Lower lobe of right lung (tissue), 2 donors: ENCODE measurements around the gene DGKI. TPM values are rescaled to one million over a fixed set of nuclear protein-coding genes. Genes with fewer than 3 reads are reported as not detected.

ENCODE experiments used
- ATAC-seq, 2 donors: fragments of 200-7000 bp; cut with Tn5 transposase; one replicate each; pipeline ENCODE4 v1.9.1; 2020 to 2022; ENCODE audit warnings: mild to moderate bottlenecking in 2 of 2, moderate library complexity in 2 of 2
- DNase-seq: peaks from one replicate; pipeline ENCODE4 v3.0.0-alpha.2; 2020
- H3K27ac ChIP-seq: fragments of 200-600 bp; one replicate; pipeline ENCODE4 v1.8.0; 2022
- H3K27me3 ChIP-seq: fragments of 200-600 bp; one replicate; pipeline ENCODE4 v1.8.0; 2022; ENCODE audit warnings: low read depth
- H3K36me3 ChIP-seq: fragments of 200-600 bp; one replicate; pipeline ENCODE4 v1.8.0; 2022; ENCODE audit warnings: mild to moderate bottlenecking
- H3K4me1 ChIP-seq: fragments of 200-600 bp; one replicate; pipeline ENCODE4 v1.8.0; 2022
- H3K4me3 ChIP-seq: fragments of 200-600 bp; one replicate; pipeline ENCODE4 v1.8.0; 2022; ENCODE audit warnings: mild to moderate bottlenecking
- H3K9me3 ChIP-seq: fragments of 200-600 bp; one replicate; pipeline ENCODE4 v1.8.0; 2022
- intact Hi-C: fragments of 100-400 bp; cut with DNase I; formaldehyde crosslinking; loops from one replicate; pipeline ENCODE4 v1.11.0; 2022
- total RNA-seq: library from RNA; stranded (reverse); fragmentation: NEBNext Ultra II Directional; extraction: Animal tissue kit (Norgen Biotek cat#: 25700); gene quantifications from one replicate; pipeline ENCODE4 v1.2.1, GENCODE V29; 2021
- TF ChIP-seq, protein P1 (sequence below): fragments of 200-600 bp; IDR thresholded peaks from one replicate; pipeline ENCODE4 v1.8.0; 2022; ENCODE audit warnings: antibody characterized with exemption, mild to moderate bottlenecking
- donor health status: DM: no; HTN: yes; CAD: no; lungs with severe emphysema.

DGKI gene
- total RNA-seq, 1 donor from 2014 or later: 0.09 TPM

- Histone ChIP-seq H3K4me3 (no peak overlapping the region), H3K36me3 (no peaks in the 10 kb centered on the region), H3K27ac (no peak overlapping the region), H3K4me1 (no peaks in the 10 kb centered on the region), H3K27me3 (no peaks in the 10 kb centered on the region), H3K9me3 (no peaks in the 10 kb centered on the region)
- intact Hi-C loops: no loop called here
- DNase-seq (no peak), ATAC-seq (no peak)
- TF ChIP-seq, protein P1, sequence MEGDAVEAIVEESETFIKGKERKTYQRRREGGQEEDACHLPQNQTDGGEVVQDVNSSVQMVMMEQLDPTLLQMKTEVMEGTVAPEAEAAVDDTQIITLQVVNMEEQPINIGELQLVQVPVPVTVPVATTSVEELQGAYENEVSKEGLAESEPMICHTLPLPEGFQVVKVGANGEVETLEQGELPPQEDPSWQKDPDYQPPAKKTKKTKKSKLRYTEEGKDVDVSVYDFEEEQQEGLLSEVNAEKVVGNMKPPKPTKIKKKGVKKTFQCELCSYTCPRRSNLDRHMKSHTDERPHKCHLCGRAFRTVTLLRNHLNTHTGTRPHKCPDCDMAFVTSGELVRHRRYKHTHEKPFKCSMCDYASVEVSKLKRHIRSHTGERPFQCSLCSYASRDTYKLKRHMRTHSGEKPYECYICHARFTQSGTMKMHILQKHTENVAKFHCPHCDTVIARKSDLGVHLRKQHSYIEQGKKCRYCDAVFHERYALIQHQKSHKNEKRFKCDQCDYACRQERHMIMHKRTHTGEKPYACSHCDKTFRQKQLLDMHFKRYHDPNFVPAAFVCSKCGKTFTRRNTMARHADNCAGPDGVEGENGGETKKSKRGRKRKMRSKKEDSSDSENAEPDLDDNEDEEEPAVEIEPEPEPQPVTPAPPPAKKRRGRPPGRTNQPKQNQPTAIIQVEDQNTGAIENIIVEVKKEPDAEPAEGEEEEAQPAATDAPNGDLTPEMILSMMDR: no peak
Observed at GRCh38 chr7:137684316-137684715, 162.5 kb downstream of the DGKI start.

DNA sequence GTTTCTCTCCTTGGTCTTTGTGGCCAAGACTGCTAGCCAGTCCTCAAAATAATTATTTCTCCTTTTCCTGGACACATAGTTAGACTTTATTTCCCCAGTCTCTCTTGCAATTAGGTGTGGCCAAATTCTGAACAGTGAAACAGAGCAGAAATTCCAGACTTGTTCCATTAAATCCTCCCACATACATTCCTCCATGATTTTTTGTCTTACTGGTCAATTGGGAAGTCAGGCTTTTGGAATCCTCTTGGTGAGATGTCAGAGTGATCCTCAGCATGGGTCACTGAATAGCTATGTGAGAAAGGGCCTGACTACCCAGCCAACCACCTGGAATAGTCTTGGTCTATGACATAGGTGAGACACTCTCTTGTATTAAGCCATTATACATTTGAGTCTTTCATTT lies 164.2 kb downstream of the DGKI start:
- ATAC-seq (no peak), DNase-seq (no peak)
- intact Hi-C loops: no loop called here

GRCh38 chr7:137681657-137682562 lies 164.9 kb downstream of the DGKI start:
- intact Hi-C loops: no loop called here
- Histone ChIP-seq H3K4me3 (no peak overlapping the region), H3K4me1 (no peaks in the 10 kb centered on the region), H3K27me3 (no peaks in the 10 kb centered on the region), H3K9me3 (no peaks in the 10 kb centered on the region), H3K27ac (no peak overlapping the region), H3K36me3 (no peaks in the 10 kb centered on the region)
- TF ChIP-seq, protein P1: no peak
- ATAC-seq (peak in 1 of 2 donors; percentile 46), DNase-seq (no peak)

More for the DNA sequence above, 164.2 kb downstream of the DGKI start:
- Histone ChIP-seq H3K27ac (no peak overlapping the region), H3K9me3 (no peaks in the 10 kb centered on the region), H3K4me1 (no peaks in the 10 kb centered on the region), H3K4me3 (no peak overlapping the region), H3K27me3 (no peaks in the 10 kb centered on the region), H3K36me3 (no peaks in the 10 kb centered on the region)
- TF ChIP-seq, protein P1: no peak

DNA sequence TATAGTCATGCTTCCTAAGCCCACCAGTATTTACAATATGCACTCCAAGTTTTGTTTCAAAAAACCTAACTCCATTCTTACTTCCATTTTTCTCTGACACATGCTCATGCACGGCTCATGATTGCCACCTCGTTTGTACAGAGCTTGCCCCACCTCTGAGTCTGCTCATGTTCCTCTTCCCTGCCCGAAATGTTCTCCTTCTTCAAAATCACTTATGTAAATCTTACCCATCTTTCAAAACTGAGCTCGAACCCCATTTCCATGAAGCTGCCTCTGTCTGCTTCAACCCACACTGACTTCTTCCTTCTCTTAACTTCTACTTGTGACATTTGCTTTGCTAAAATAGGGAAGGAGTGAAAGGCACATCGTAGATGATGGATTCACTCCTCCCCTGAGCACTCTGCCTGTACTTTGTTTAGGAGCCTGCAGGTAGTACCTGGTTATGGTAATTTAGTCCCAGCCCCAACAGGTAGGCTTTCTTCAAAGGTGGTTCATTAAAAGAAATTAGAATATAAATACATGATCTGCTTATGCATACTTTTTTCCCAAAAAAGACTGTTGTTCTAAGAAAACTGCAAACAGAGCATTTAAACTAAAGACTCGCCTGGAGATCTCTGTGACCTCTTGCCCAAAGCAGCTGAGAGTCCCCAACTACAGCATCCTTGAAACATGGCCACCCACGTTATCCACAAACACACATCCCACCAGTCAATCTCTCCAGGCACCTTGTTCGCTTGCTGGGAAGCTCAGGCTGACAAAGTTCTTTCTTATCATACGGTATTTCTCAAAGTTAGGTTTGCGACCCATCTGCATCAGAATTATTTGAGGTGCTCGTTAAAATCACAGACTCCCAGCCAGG lies 172.0 kb downstream of the DGKI start:
- ATAC-seq: no peak
- intact Hi-C loops: no loop called here
- H3K4me3 ChIP-seq: no peak overlapping the region

DNA sequence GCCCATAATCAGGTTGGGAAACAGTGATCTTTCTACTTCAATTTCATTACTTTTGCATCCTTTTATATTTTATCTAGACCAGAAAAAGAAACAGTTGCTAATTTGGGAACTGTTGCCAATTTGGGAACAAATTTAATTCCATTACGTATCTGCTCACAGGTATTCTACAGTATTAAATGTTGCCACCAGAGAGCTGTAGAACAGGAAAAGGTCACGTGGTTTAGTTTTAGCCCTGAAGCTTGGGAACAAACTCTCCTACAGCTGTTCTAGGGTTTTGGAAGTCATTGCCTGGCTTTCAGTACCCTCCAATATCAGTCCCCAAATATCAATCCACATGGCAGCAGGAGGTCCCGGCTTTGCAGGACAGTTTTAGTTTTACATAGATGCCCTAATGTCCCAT lies 172.7 kb downstream of the DGKI start:
- DNase-seq (no peak), ATAC-seq (no peak)
- TF ChIP-seq, protein P1: no peak
- no peaks in the 10 kb centered on the region for H3K9me3 ChIP-seq
- intact Hi-C loops: no loop called here
- no peak overlapping the region for H3K4me3 ChIP-seq
- H3K27me3 ChIP-seq: no peaks in the 10 kb centered on the region
- no peaks in the 10 kb centered on the region for H3K36me3 ChIP-seq
- H3K4me1 ChIP-seq: no peaks in the 10 kb centered on the region
- no peak overlapping the region for H3K27ac ChIP-seq

More for the DNA sequence above, 172.0 kb downstream of the DGKI start:
- H3K27me3 ChIP-seq: no peaks in the 10 kb centered on the region
- DNase-seq: no peak
- H3K36me3 ChIP-seq: no peaks in the 10 kb centered on the region
- H3K4me1 ChIP-seq: no peaks in the 10 kb centered on the region
- H3K27ac ChIP-seq: no peak overlapping the region
- H3K9me3 ChIP-seq: no peaks in the 10 kb centered on the region
- TF ChIP-seq, protein P1: no peak
